C4-2B (cell line): ENCODE results near the gene SETDB2.

Experiments used
- CTCF ChIP-seq: fragments of 450-650 bp; conservative IDR thresholded peaks from 2 replicates; pipeline ENCODE4 v1.5.1; 2017; ENCODE audit warnings: mild to moderate bottlenecking
- ZFX ChIP-seq: fragments of 450-650 bp; IDR thresholded peaks from 2 replicates; pipeline ENCODE4 v1.6.1; 2017

GRCh38 chr13:49503951-49504350 lies 59.9 kb downstream of the SETDB2 start:
- TF ChIP-seq CTCF: no peak
- no peak for TF ChIP-seq ZFX
